Stomach smooth muscle (tissue), 2 donors: ENCODE results near the gene HNRNPA1.

Source experiments
- H3K27ac ChIP-seq: one replicate; pipeline ENCODE4 v1.7.0; 2013; ENCODE audit warnings: mild to moderate bottlenecking, low read length, inconsistent platforms
- H3K27me3 ChIP-seq, 2 donors: one replicate each; pipeline ENCODE4 v1.7.0; 2013; ENCODE audit warnings: low read length in 2 of 2; ENCODE audit not compliant: insufficient read depth in 2 of 2, control insufficient read depth in 1 of 2
- H3K36me3 ChIP-seq, 2 donors: one replicate each; pipeline ENCODE4 v1.7.0; 2013; ENCODE audit warnings: low read length in 2 of 2; ENCODE audit not compliant: control insufficient read depth in 2 of 2, insufficient read depth in 2 of 2
- H3K4me1 ChIP-seq: one replicate; pipeline ENCODE4 v1.7.0; 2013; ENCODE audit warnings: low read length; ENCODE audit not compliant: control insufficient read depth, insufficient read depth
- H3K4me3 ChIP-seq, 2 donors: one replicate each; pipeline ENCODE4 v1.7.0; 2013; ENCODE audit warnings: low read length in 2 of 2
- H3K9ac ChIP-seq, 2 donors: one replicate each; pipeline ENCODE4 v1.7.0; 2013; ENCODE audit warnings: low read length in 2 of 2, mild to moderate bottlenecking in 1 of 2
- H3K9me3 ChIP-seq, 2 donors: one replicate each; pipeline ENCODE4 v1.7.0; 2013; ENCODE audit warnings: low read length in 2 of 2; ENCODE audit not compliant: control insufficient read depth in 2 of 2
- donor health status: healthy.
- donor health status: Pancreatic carcinoma.

The HNRNPA1 gene

GRCh38 chr12:54285150-54286041, 4.9 kb downstream of the HNRNPA1 start:
- Histone ChIP-seq H3K4me1 (peaks cover 31% of the 10 kb centered on the region), H3K27me3 (no peaks in the 10 kb centered on the region), H3K36me3 (peaks cover 45 to 54% of the 10 kb centered on the region in 2 donors), H3K9me3 (no peaks in the 10 kb centered on the region), H3K9ac (no peak overlapping the region), H3K4me3 (peak overlapping the region in 1 of 2 donors; percentile 3), H3K27ac (no peak overlapping the region)

- Histone ChIP-seq H3K27me3 (no peaks in the 10 kb centered on the region), H3K27ac (no peak overlapping the region), H3K9ac (no peak overlapping the region), H3K9me3 (no peaks in the 10 kb centered on the region), H3K36me3 (peaks cover 45 to 54% of the 10 kb centered on the region in 2 donors), H3K4me1 (peaks cover 30% of the 10 kb centered on the region), H3K4me3 (no peak overlapping the region)
These were observed 5.8 kb downstream of the HNRNPA1 start for GRCh38 chr12:54286042-54287030.

- Histone ChIP-seq H3K36me3 (peaks cover 42 to 44% of the 10 kb centered on the region in 2 donors), H3K27ac (no peak overlapping the region), H3K4me1 (peaks cover 21% of the 10 kb centered on the region), H3K9me3 (no peaks in the 10 kb centered on the region), H3K27me3 (no peaks in the 10 kb centered on the region), H3K4me3 (no peak overlapping the region), H3K9ac (no peak overlapping the region)
These were observed 7.0 kb downstream of the HNRNPA1 start for GRCh38 chr12:54287261-54288157.

- Histone ChIP-seq H3K27ac (no peak overlapping the region), H3K4me3 (no peak overlapping the region), H3K4me1 (no peaks in the 10 kb centered on the region), H3K27me3 (no peaks in the 10 kb centered on the region), H3K36me3 (peaks cover 7 to 8% of the 10 kb centered on the region in 2 donors), H3K9ac (no peak overlapping the region), H3K9me3 (no peaks in the 10 kb centered on the region)
These were observed 11.8 kb downstream of the HNRNPA1 start for GRCh38 chr12:54292083-54292930.

- Histone ChIP-seq H3K9ac (no peak overlapping the region), H3K27me3 (no peaks in the 10 kb centered on the region), H3K4me1 (no peaks in the 10 kb centered on the region), H3K27ac (no peak overlapping the region), H3K9me3 (no peaks in the 10 kb centered on the region), H3K4me3 (no peak overlapping the region), H3K36me3 (peaks cover 1 to 2% of the 10 kb centered on the region in 2 donors)
These were observed 12.4 kb downstream of the HNRNPA1 start for GRCh38 chr12:54292931-54293241.

GRCh38 chr12:54294152-54294952, 13.8 kb downstream of the HNRNPA1 start:
- Histone ChIP-seq H3K9me3 (no peaks in the 10 kb centered on the region), H3K4me1 (no peaks in the 10 kb centered on the region), H3K4me3 (no peak overlapping the region), H3K27ac (no peak overlapping the region), H3K36me3 (no peaks in the 10 kb centered on the region), H3K9ac (no peak overlapping the region), H3K27me3 (peaks cover 4 to 6% of the 10 kb centered on the region in 2 donors)

GRCh38 chr12:54294953-54295566, 14.5 kb downstream of the HNRNPA1 start:
- no peaks in the 10 kb centered on the region for H3K9me3 ChIP-seq
- no peaks in the 10 kb centered on the region for H3K36me3 ChIP-seq
- H3K27ac ChIP-seq: no peak overlapping the region
- H3K4me1 ChIP-seq: no peaks in the 10 kb centered on the region
- H3K4me3 ChIP-seq: no peak overlapping the region
- H3K27me3 ChIP-seq: peaks cover 9 to 10% of the 10 kb centered on the region in 2 donors
- no peak overlapping the region for H3K9ac ChIP-seq

- Histone ChIP-seq H3K9ac (no peak overlapping the region), H3K27me3 (peaks cover 22% of the 10 kb centered on the region in 2 donors), H3K4me3 (no peak overlapping the region), H3K9me3 (no peaks in the 10 kb centered on the region), H3K36me3 (no peaks in the 10 kb centered on the region), H3K27ac (no peak overlapping the region), H3K4me1 (peaks cover 3% of the 10 kb centered on the region)
These were observed 16.0 kb downstream of the HNRNPA1 start for GRCh38 chr12:54296393-54297099.
